ENCODE data around the gene CKM. TPM values are rescaled to one million over a fixed set of nuclear protein-coding genes. Genes with fewer than 3 reads are reported as not detected.

Gene CKM
- total RNA-seq: not detected in 2 replicates

DNA sequence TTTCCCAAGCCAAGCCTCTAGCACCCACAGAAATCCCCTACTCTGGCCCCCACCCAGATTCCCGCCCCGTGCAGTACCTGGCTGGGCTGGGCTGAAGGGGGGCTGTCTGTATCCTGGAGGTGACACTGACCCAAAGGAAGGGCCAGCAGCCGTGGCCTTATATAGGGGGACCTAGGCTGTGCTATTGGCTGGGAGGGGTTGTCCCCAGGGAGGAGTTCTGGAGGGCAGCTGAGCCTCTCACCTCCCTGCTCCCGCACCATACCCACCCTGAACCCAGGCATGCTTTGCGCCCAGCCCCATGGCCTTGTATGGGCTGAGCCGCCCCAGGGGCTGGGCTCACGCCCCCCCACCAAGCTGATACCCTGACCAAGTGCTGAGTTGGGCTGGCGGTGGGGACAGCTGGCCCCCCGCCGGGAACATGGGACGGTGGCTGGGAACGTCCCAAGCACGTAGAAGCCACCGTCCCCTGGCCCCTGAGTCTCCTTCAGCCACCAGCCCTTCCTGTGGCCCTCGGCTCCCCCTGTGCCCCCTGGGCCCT lies at the start of gene CKM:
TSS of gene CKM (minus strand) at position 132 of the 538 bp plus-strand sequence. CDS start 3,162 bp downstream, outside the sequence.

DNA sequence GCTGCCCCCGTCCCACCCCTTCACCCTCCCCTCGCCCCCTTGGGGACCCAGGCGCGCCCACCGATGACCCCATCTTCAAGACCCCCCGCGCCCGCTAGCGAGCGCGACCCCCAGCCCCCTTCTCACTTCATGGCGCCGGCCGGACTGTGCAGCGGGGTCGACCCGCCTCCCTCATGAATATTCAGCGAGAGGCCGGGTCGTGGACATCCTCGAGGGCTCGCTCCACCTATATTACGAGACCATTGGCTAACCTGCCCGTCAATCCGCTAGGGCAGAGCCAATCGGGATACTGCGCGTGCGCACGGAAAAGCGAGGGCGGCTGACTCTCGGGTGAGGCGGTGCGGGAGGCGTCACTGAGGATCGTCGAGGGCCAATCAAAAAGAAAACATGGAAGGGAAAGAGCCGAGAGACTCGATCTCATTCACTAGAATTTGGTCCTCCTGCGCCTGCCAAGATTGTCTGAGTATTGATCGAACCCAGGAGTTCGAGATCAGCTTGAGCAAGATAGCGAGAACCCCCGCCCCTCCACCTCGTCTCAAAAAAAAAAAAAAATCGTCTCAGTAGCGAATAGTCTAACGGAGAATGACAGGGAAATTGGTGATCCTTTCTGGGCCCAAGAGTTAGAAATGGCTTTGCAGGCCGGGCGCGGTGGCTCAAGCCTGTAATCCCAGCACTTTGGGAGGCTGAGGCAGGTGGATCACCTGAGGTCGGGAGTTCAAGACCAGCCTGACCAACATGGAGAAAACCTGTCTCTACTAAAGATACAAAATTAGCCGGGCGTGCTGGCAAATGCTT lies 47.9 kb upstream of the CKM start, which contains the start of gene ERCC2:
TSS of gene ERCC2 (minus strand) at position 164 of the 795 bp plus-strand sequence. CDS start at position 131, 33 bp downstream.

DNA sequence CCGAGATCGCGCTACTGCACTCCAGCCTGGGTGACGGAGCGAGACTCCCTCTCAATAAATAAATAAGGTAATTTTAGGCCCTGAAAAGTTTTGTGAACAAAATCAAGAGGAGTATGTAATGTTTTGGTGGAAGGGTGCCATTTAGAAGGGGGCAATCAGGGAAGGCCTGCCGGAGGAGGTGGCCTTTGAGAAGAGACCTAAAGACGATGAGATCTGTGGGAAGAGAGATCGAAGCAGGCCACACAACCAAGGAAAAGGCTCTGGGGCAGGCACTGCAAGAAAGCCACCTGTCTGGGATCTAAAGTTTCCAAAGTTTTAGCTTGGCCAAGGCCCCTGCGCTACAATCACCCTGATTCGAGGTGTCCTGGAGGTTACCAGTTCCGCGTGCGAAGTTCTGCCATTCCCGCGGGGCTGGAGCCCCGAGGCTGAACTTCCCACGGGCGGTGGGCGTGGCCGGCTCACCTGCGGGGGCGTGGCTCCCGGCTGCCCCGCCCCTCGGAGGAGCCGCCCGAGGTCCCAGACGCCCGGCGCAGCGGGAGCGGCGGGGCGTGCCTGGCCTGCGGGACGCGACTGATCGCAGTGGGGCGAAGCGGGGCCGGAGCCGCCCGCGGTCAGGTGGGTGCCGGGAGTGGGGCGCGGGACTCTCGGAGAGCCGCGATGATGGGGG lies 17.7 kb upstream of the CKM start, which contains the start of gene KLC3:
TSS of gene KLC3 (plus strand) at position 519 of the 667 bp plus-strand sequence. CDS start 4,792 bp downstream, outside the sequence.

Other genes starting within 250 kb of the CKM start
- 0.43 and 0.79 TPM in 2 replicates for gene ZNF296, start 246.4 kb downstream of the CKM start, total RNA-seq
- 20.4 and 36.9 TPM in 2 replicates for gene GEMIN7, start 243.6 kb downstream of the CKM start, total RNA-seq
- 34.2 and 42.2 TPM in 2 replicates for gene PPP1R37, start 229.7 kb downstream of the CKM start, total RNA-seq
- gene NKPD1, start 161.9 kb downstream of the CKM start, total RNA-seq: 2.9 and 5.9 TPM in 2 replicates
- gene TRAPPC6A, start 144.6 kb downstream of the CKM start, total RNA-seq: 9.9 and 27.5 TPM in 2 replicates
- gene BLOC1S3, start 144.1 kb downstream of the CKM start, total RNA-seq: 5.9 and 6.8 TPM in 2 replicates
- 0.11 TPM in 1 of 2 replicates, not detected in the other for gene EXOC3L2, start 77.5 kb downstream of the CKM start, total RNA-seq
- 8.9 and 18.1 TPM in 2 replicates for gene MARK4, start 71.6 kb downstream of the CKM start, total RNA-seq
- 33.4 and 39.1 TPM in 2 replicates for gene KLC3, start 17.9 kb upstream of the CKM start, total RNA-seq
- 14.5 and 17.9 TPM in 2 replicates for gene ERCC2, start 47.7 kb upstream of the CKM start, total RNA-seq
- 44.8 and 61.1 TPM in 2 replicates for gene PPP1R13L, start 82.2 kb upstream of the CKM start, total RNA-seq
- 2.4 and 2.8 TPM in 2 replicates for gene POLR1G, start 83.8 kb upstream of the CKM start, total RNA-seq
- gene ERCC1, start 101.0 kb upstream of the CKM start, total RNA-seq: 69.3 and 73.0 TPM in 2 replicates
- 32.8 and 86.4 TPM in 2 replicates for gene FOSB, start 145.1 kb upstream of the CKM start, total RNA-seq
- gene RTN2, start 174.2 kb upstream of the CKM start, total RNA-seq: 10.6 and 17.7 TPM in 2 replicates
- gene PPM1N, start 175.6 kb upstream of the CKM start, total RNA-seq: 1.1 and 2.0 TPM in 2 replicates
- 78.9 and 123 TPM in 2 replicates for gene VASP, start 184.6 kb upstream of the CKM start, total RNA-seq

Measured in placental epithelial cell (primary cell).